Nephron (organoid): ENCODE results near the gene FAM222A.
A peak's percentile ranks its signal among the peaks of the same experiment; 100 is the strongest.

ENCODE experiments used
- H3K27ac Mint-ChIP-seq, 3 experiments: 2 replicates each; pipeline ENCODE4 v1.8.0; 2020; ENCODE audit warnings: mixed read lengths in 3 of 3, mild to moderate bottlenecking in 2 of 3, moderate library complexity in 1 of 3
- H3K27me3 Mint-ChIP-seq: 2 replicates; pipeline ENCODE4 v1.8.0; 2021; ENCODE audit warnings: low read depth, mild to moderate bottlenecking, moderate library complexity, mixed read lengths
- H3K36me3 Mint-ChIP-seq: 2 replicates; pipeline ENCODE4 v1.8.0; 2020; ENCODE audit warnings: low read depth, mixed read lengths
- H3K4me1 Mint-ChIP-seq: 2 replicates; pipeline ENCODE4 v1.8.0; 2020; ENCODE audit warnings: mixed read lengths
- H3K4me3 Mint-ChIP-seq, 3 experiments: 2 replicates each; pipeline ENCODE4 v1.8.0; 2020; ENCODE audit warnings: mild to moderate bottlenecking in 3 of 3, mixed read lengths in 3 of 3, moderate library complexity in 2 of 3
- H3K9me3 Mint-ChIP-seq: 2 replicates; pipeline ENCODE4 v1.8.0; 2020; ENCODE audit warnings: mixed read lengths
- TF ChIP-seq, protein P1 (sequence below), 3 experiments: fragments of 200-600 bp; sonication (generic); IDR thresholded peaks; one replicate each; pipeline ENCODE4 v1.5.0; 2021; ENCODE audit warnings: antibody characterized with exemption in 3 of 3; ENCODE audit not compliant: unreplicated experiment in 3 of 3

FAM222A gene

DNA sequence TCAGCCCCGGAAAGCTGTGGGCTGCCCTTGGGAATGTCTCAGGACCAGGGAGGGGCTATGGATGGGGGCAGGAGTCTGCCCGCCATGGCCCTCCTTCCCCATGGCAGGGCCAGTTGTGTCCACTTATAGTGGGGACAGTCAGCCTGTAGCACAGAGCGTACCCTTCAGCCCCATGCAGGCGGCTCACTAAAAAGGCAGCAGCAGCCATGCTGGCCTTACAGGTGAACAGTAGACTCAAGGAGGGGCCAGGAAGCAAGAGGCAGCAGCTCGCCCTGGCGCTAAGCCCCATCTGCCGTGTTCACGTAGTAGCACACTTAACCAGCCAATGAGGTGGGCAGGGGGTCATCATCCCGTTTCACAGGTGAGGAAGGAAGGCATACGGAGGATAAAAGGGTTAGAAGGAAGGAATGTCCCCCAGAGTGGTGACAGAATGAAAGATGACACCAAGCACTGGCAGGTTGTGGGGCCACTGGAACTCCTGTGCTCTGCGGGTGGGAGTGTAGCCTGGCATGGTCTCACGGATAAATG lies 52.7 kb downstream of the FAM222A start:
- H3K9me3 Mint-ChIP-seq, result no peaks in the 10 kb centered on the region
- peaks cover 8% of the 10 kb centered on the region for H3K4me1 Mint-ChIP-seq
- H3K4me3 Mint-ChIP-seq, result no peak overlapping the region
- no peaks in the 10 kb centered on the region for H3K27me3 Mint-ChIP-seq
- no peaks in the 10 kb centered on the region for H3K36me3 Mint-ChIP-seq
- no peak overlapping the region for H3K27ac Mint-ChIP-seq
- TF ChIP-seq, protein P1, sequence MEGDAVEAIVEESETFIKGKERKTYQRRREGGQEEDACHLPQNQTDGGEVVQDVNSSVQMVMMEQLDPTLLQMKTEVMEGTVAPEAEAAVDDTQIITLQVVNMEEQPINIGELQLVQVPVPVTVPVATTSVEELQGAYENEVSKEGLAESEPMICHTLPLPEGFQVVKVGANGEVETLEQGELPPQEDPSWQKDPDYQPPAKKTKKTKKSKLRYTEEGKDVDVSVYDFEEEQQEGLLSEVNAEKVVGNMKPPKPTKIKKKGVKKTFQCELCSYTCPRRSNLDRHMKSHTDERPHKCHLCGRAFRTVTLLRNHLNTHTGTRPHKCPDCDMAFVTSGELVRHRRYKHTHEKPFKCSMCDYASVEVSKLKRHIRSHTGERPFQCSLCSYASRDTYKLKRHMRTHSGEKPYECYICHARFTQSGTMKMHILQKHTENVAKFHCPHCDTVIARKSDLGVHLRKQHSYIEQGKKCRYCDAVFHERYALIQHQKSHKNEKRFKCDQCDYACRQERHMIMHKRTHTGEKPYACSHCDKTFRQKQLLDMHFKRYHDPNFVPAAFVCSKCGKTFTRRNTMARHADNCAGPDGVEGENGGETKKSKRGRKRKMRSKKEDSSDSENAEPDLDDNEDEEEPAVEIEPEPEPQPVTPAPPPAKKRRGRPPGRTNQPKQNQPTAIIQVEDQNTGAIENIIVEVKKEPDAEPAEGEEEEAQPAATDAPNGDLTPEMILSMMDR (IDR thresholded peaks at IDR 0.05; ENCODE audit: unreplicated experiment in 3 of 3), result no peak

DNA sequence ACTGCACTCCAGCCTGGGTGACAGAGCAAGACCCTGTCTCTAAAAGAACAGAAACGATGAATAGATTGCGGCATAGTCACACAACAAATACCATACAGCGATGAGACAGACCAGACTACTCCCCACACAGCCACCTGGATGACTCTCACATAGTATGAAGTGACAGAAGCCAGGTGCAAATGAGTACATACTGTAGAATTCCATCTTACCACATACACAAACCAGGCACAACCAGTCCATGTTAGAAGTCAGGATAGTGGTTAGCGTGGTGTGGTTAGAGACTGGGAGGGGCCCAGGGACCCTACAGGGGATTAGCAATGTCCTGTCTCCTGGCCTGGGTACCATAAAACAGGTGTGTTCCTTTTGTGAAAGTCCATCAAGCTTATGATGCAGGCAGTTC lies 53.8 kb downstream of the FAM222A start:
- TF ChIP-seq, protein P1 (IDR thresholded peaks at IDR 0.05; ENCODE audit: unreplicated experiment in 3 of 3), result no peak
- Mint-ChIP-seq H3K4me1 (peaks cover 9% of the 10 kb centered on the region), H3K27ac (no peak overlapping the region), H3K4me3 (no peak overlapping the region), H3K9me3 (no peaks in the 10 kb centered on the region), H3K27me3 (peaks cover 3% of the 10 kb centered on the region), H3K36me3 (no peaks in the 10 kb centered on the region)

DNA sequence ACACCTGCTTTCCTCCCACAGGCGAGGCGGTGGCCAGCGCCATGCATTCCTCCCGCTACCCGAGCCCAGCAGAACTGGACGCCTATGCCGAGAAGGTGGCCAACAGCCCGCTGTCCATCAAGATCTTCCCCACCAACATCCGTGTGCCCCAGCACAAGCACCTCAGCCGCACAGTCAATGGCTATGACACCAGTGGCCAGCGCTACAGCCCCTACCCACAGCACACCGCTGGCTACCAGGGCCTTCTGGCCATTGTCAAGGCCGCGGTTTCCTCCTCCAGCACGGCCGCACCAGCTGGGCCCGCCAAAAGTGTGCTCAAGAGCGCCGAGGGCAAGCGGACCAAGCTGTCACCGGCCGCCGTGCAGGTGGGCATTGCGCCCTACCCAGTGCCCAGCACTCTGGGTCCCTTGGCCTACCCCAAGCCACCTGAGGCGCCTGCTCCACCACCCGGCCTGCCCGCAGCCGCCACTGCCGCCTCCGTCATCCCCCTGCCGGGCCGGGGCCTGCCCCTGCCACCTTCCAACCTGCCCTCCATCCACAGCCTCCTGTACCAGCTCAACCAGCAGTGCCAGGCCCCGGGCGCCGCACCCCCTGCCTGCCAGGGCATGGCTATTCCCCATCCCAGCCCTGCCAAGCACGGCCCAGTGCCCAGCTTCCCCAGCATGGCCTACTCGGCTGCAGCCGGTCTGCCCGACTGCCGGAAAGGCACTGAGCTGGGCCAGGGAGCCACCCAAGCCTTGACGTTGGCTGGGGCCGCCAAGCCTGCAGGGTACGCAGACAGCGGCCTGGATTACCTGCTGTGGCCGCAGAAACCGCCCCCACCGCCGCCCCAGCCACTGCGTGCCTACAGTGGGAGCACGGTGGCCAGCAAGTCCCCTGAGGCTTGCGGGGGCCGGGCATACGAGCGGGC lies 54.6 kb downstream of the FAM222A start:
- Mint-ChIP-seq H3K36me3 (no peaks in the 10 kb centered on the region), H3K9me3 (no peaks in the 10 kb centered on the region), H3K27me3 (peaks cover 8% of the 10 kb centered on the region), H3K4me1 (peaks cover 15% of the 10 kb centered on the region), H3K4me3 (no peak overlapping the region), H3K27ac (no peak overlapping the region)
- TF ChIP-seq, protein P1 (IDR thresholded peaks at IDR 0.05; ENCODE audit: unreplicated experiment in 3 of 3), result no peak

DNA sequence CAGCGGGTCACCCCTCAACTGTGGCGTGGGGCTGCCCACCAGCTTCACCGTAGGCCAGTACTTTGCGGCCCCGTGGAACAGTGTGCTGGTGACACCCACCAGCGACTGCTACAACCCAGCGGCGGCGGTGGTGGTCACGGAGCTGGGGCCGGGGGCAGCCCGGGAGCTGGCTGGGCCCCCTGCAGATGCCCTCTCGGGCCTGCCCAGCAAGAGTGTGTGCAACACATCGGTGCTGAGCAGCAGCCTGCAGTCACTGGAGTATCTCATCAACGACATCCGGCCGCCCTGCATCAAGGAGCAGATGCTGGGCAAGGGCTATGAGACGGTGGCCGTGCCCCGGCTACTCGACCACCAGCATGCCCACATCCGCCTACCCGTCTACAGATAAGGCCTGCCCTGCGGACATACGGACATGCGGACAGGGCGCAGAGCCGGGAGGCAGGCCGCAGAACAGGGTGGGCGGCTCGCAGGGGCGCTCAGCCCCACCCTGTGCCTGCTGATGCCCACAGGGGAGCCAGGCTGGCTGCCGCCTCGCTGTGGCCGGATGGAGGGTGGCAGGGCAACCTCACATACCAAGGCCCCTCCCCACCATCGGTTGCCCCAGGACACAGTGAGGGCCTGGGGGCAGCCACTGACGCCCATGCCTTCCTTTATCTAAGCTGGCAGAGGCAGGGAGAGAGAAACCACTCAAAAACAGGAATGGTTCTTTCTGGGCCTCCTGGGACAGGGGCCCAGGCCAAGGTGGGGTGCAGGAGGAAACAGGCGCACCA lies 55.5 kb downstream of the FAM222A start:
- Mint-ChIP-seq H3K9me3 (no peaks in the 10 kb centered on the region), H3K4me1 (peaks cover 15% of the 10 kb centered on the region), H3K27ac (no peak overlapping the region), H3K4me3 (no peak overlapping the region), H3K27me3 (peaks cover 15% of the 10 kb centered on the region), H3K36me3 (no peaks in the 10 kb centered on the region)
- TF ChIP-seq, protein P1 (IDR thresholded peaks at IDR 0.05; ENCODE audit: unreplicated experiment in 3 of 3), result no peak

DNA sequence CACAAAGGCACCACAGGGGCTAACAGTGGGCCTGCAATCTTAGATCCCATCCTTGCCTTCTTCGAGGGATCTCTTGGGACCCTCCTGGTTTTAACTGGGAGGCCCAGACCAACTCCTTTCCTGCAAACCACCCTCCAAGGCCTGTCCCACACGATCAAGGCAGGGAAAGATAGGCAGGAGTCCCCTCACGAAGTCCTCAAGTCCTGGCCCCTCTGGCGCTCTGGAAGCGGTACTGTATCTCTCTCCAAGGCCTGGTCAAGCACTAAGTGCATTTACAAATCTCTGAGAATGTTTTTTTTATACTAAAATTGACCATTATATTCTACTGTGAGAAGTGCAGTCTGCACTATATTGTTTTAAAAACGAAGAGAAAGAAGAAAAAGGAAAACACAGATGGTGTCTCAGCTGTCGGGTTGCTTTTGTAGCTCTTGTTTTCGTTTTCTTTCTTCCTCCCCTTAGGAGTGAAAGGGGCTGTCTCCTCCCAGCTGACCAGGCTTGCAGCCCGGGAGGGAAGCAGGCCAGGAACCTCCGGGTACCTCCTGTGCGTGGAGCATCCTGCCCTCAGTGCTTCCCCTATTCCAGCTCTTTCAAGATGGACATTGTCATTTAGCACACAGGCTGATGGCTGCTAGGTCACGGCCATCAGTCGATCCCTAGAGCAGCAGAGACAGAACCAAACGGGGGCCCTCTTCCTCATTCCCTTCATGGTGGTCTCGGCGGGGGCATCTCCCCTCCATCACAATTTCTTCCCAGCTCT lies 56.7 kb downstream of the FAM222A start:
- Mint-ChIP-seq H3K4me3 (no peak overlapping the region), H3K4me1 (peaks cover 15% of the 10 kb centered on the region), H3K27ac (peak overlapping the region in 2 of 3 experiments; percentile 51 to 77), H3K9me3 (no peaks in the 10 kb centered on the region), H3K36me3 (no peaks in the 10 kb centered on the region), H3K27me3 (peaks cover 15% of the 10 kb centered on the region)
- TF ChIP-seq, protein P1 (IDR thresholded peaks at IDR 0.05; ENCODE audit: unreplicated experiment in 3 of 3), result no peak
